A673 (cell line): Measurements from ENCODE around the gene ANO7.

Source experiments
- EZH2 ChIP-seq: fragments of 200-600 bp; sonication (generic); IDR thresholded peaks from 2 replicates; pipeline ENCODE4 v1.6.1; 2017; ENCODE audit warnings: borderline replicate concordance, low read depth, mild to moderate bottlenecking, mixed read lengths, antibody characterized with exemption, low read length; ENCODE audit not compliant: poor library complexity, severe bottlenecking
- TF ChIP-seq, protein P1 (sequence below): fragments of 300-800, 200-600 bp; sonication (generic); conservative IDR thresholded peaks from 2 replicates; pipeline ENCODE4 v1.5.1; 2017; ENCODE audit warnings: low read depth, mild to moderate bottlenecking, antibody characterized with exemption, low read length, moderate library complexity, mixed read lengths

DNA sequence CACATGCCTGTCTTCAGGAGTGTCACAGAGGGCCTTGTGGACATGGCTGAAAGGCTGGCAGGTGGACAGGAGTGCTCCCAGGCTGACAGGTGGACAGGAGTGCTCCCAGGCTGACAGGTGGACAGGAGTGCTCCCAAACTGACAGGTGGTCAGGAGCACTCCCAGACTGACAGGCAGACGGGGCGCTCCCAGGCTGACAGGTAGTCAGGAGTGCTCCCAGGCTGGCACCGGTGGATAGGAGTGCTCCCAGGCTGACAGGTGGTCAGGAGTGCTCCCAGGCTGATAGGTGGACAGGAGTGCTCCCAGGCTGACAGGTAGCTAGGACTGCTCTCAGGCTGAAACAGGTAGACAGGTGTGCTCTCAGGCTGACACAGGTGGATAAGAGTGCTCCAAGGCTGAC, 16.6 kb downstream of the ANO7 start:
- TF ChIP-seq, protein P1, sequence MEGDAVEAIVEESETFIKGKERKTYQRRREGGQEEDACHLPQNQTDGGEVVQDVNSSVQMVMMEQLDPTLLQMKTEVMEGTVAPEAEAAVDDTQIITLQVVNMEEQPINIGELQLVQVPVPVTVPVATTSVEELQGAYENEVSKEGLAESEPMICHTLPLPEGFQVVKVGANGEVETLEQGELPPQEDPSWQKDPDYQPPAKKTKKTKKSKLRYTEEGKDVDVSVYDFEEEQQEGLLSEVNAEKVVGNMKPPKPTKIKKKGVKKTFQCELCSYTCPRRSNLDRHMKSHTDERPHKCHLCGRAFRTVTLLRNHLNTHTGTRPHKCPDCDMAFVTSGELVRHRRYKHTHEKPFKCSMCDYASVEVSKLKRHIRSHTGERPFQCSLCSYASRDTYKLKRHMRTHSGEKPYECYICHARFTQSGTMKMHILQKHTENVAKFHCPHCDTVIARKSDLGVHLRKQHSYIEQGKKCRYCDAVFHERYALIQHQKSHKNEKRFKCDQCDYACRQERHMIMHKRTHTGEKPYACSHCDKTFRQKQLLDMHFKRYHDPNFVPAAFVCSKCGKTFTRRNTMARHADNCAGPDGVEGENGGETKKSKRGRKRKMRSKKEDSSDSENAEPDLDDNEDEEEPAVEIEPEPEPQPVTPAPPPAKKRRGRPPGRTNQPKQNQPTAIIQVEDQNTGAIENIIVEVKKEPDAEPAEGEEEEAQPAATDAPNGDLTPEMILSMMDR: no peak
- TF ChIP-seq EZH2: no peak
